Stimulated activated CD4-positive, alpha-beta T cell treated with anti-CD3 and anti-CD28 coated beads, TNF-alpha, amount 100 ng/mL, for 24 hours (primary cell): ENCODE results near the gene DUS3L.
"Not testable (repeated sequence)": the region's sequence is repeated elsewhere in the genome, so short reads cannot be mapped to it uniquely, and the experiment has no call there.

Experiments used
- DNase-seq, 3 experiments: peaks; one replicate each; pipeline ENCODE4 v3.0.0-alpha.2; 2020; ENCODE audit warnings: low read depth in 3 of 3

The DUS3L gene

GRCh38 chr19:5774921-5775320, 16.0 kb downstream of the DUS3L start:
- no peak for DNase-seq

GRCh38 chr19:5773276-5773675, 17.7 kb downstream of the DUS3L start:
- no peak for DNase-seq

- DNase-seq, result no peak
Observed at GRCh38 chr19:5772416-5772815, 18.5 kb downstream of the DUS3L start.

- no peak for DNase-seq
Observed at GRCh38 chr19:5767949-5768348, 23.0 kb downstream of the DUS3L start.

- DNase-seq, result no peak
Observed at GRCh38 chr19:5765220-5765619, 25.7 kb downstream of the DUS3L start.

GRCh38 chr19:5762608-5763217, 28.2 kb downstream of the DUS3L start:
- DNase-seq, result no peak

- DNase-seq, result no peak
Observed at GRCh38 chr19:5753743-5754142, 37.2 kb downstream of the DUS3L start.

- DNase-seq, result no peak
Observed at GRCh38 chr19:5751709-5752108, 39.3 kb downstream of the DUS3L start.

- DNase-seq, result no peak
Observed at GRCh38 chr19:5749505-5749904, 41.5 kb downstream of the DUS3L start.

- not testable (repeated sequence) for DNase-seq
Observed at GRCh38 chr19:5748920-5749319, 42.0 kb downstream of the DUS3L start.

- DNase-seq, result not testable (repeated sequence)
Observed at GRCh38 chr19:5744999-5745398, 46.0 kb downstream of the DUS3L start.

GRCh38 chr19:5743630-5744029, 47.3 kb downstream of the DUS3L start:
- no peak for DNase-seq

- no peak for DNase-seq
Observed at GRCh38 chr19:5742051-5742450, 48.9 kb downstream of the DUS3L start.

- DNase-seq, result no peak
Observed at GRCh38 chr19:5738423-5738822, 52.5 kb downstream of the DUS3L start.
